Measurements from ENCODE around the gene TSC22D1. TPM values are rescaled to one million over a fixed set of nuclear protein-coding genes. Genes with fewer than 3 reads are reported as not detected.
A peak's percentile ranks its signal among the peaks of the same experiment; 100 is the strongest.
"Not testable (repeated sequence)": the region's sequence is repeated elsewhere in the genome, so short reads cannot be mapped to it uniquely, and the experiment has no call there.

The TSC22D1 gene
- total RNA-seq: 1 to 10 TPM; 4.4 to 5.6 TPM

GRCh38 chr13:44575741-44576350 is at the start of gene TSC22D1:
Gene TSC22D1, minus strand, starts transcription at chr13:44576330. Its CDS starts 256 bp downstream, at chr13:44576074.
- DNase-seq: peak; percentile 74
- intact Hi-C loops (cut with micrococcal nuclease): loop anchor here (2.0 to 5.0 kb wide), 5 partner anchors 91 to 699 kb away; partner anchors contain the start of genes CCDC122 and LACC1
- H3K36me3 Mint-ChIP-seq: peaks cover 3% of the 10 kb centered on the region
- peak within 1 kb of the TSS; percentile 85 for H3K27ac Mint-ChIP-seq
- H3K27me3 Mint-ChIP-seq: peaks cover 2% of the 10 kb centered on the region
- H3K4me1 Mint-ChIP-seq (ENCODE audit: low read depth): peaks cover 43% of the 10 kb centered on the region
- peak within 1 kb of the TSS; percentile 93 for H3K4me3 Mint-ChIP-seq
- ChIA-PET CTCF (interaction anchor here (0.6 kb wide), 1 partner anchor 15 kb away, joined by 3 read pairs; no protein-coding TSS in a partner anchor), POLR2A (no interaction called here)
- H3K9me3 Mint-ChIP-seq: no peaks in the 10 kb centered on the region

- no peaks in the 10 kb centered on the region for H3K36me3 Mint-ChIP-seq
- DNase-seq: no peak
- H3K27ac Mint-ChIP-seq: no peak overlapping the region
- ChIA-PET CTCF (no interaction called here), POLR2A (no interaction called here)
- no peaks in the 10 kb centered on the region for H3K9me3 Mint-ChIP-seq
- no peaks in the 10 kb centered on the region for H3K4me1 Mint-ChIP-seq (ENCODE audit: low read depth)
- intact Hi-C loops (cut with micrococcal nuclease): no loop called here
- H3K4me3 Mint-ChIP-seq: no peak overlapping the region
- H3K27me3 Mint-ChIP-seq: peaks cover 16% of the 10 kb centered on the region
Observed at GRCh38 chr13:44622708-44623107, 46.6 kb upstream of the TSC22D1 start.

GRCh38 chr13:44622261-44622660 is 46.1 kb upstream of the TSC22D1 start:
- H3K4me3 Mint-ChIP-seq: no peak overlapping the region
- intact Hi-C loops (cut with micrococcal nuclease): no loop called here
- no peaks in the 10 kb centered on the region for H3K9me3 Mint-ChIP-seq
- no peaks in the 10 kb centered on the region for H3K4me1 Mint-ChIP-seq (ENCODE audit: low read depth)
- CTCF ChIA-PET: no interaction called here
- H3K27ac Mint-ChIP-seq: no peak overlapping the region
- peaks cover 13% of the 10 kb centered on the region for H3K27me3 Mint-ChIP-seq
- no peaks in the 10 kb centered on the region for H3K36me3 Mint-ChIP-seq
- DNase-seq: no peak
- POLR2A ChIA-PET: no interaction called here

GRCh38 chr13:44620057-44620456 is 43.9 kb upstream of the TSC22D1 start:
- intact Hi-C loops (cut with micrococcal nuclease): no loop called here
- DNase-seq: no peak
- Mint-ChIP-seq H3K4me1 (ENCODE audit: low read depth) (no peaks in the 10 kb centered on the region), H3K36me3 (no peaks in the 10 kb centered on the region), H3K9me3 (no peaks in the 10 kb centered on the region), H3K27ac (no peak overlapping the region), H3K27me3 (peaks cover 6% of the 10 kb centered on the region), H3K4me3 (no peak overlapping the region)
- CTCF ChIA-PET: no interaction called here
- POLR2A ChIA-PET: no interaction called here

GRCh38 chr13:44619651-44620050 is 43.5 kb upstream of the TSC22D1 start:
- POLR2A ChIA-PET: no interaction called here
- H3K9me3 Mint-ChIP-seq: no peaks in the 10 kb centered on the region
- no peak for DNase-seq
- CTCF ChIA-PET: no interaction called here
- no peaks in the 10 kb centered on the region for H3K4me1 Mint-ChIP-seq (ENCODE audit: low read depth)
- intact Hi-C loops (cut with micrococcal nuclease): no loop called here
- peaks cover 6% of the 10 kb centered on the region for H3K27me3 Mint-ChIP-seq
- no peak overlapping the region for H3K4me3 Mint-ChIP-seq
- H3K36me3 Mint-ChIP-seq: no peaks in the 10 kb centered on the region
- H3K27ac Mint-ChIP-seq: no peak overlapping the region

- Mint-ChIP-seq H3K27ac (no peak overlapping the region), H3K4me1 (ENCODE audit: low read depth) (no peaks in the 10 kb centered on the region), H3K4me3 (no peak overlapping the region), H3K9me3 (no peaks in the 10 kb centered on the region), H3K27me3 (peaks cover 4% of the 10 kb centered on the region), H3K36me3 (no peaks in the 10 kb centered on the region)
- no peak for DNase-seq
- POLR2A ChIA-PET: no interaction called here
- intact Hi-C loops (cut with micrococcal nuclease): no loop called here
- CTCF ChIA-PET: no interaction called here
Observed at GRCh38 chr13:44618326-44618725, 42.2 kb upstream of the TSC22D1 start.

GRCh38 chr13:44617648-44618047 is 41.5 kb upstream of the TSC22D1 start:
- Mint-ChIP-seq H3K27ac (no peak overlapping the region), H3K27me3 (peaks cover 4% of the 10 kb centered on the region), H3K9me3 (no peaks in the 10 kb centered on the region), H3K4me3 (no peak overlapping the region), H3K36me3 (no peaks in the 10 kb centered on the region), H3K4me1 (ENCODE audit: low read depth) (no peaks in the 10 kb centered on the region)
- no peak for DNase-seq
- intact Hi-C loops (cut with micrococcal nuclease): no loop called here
- ChIA-PET CTCF (no interaction called here), POLR2A (no interaction called here)

GRCh38 chr13:44609137-44609536 is 33.0 kb upstream of the TSC22D1 start:
- no peak for DNase-seq
- ChIA-PET CTCF (no interaction called here), POLR2A (no interaction called here)
- peaks cover 2% of the 10 kb centered on the region for H3K36me3 Mint-ChIP-seq
- intact Hi-C loops (cut with micrococcal nuclease): no loop called here
- peaks cover 3% of the 10 kb centered on the region for H3K9me3 Mint-ChIP-seq
- H3K4me3 Mint-ChIP-seq: no peak overlapping the region
- H3K4me1 Mint-ChIP-seq (ENCODE audit: low read depth): no peaks in the 10 kb centered on the region
- peaks cover 3% of the 10 kb centered on the region for H3K27me3 Mint-ChIP-seq
- no peak overlapping the region for H3K27ac Mint-ChIP-seq

- DNase-seq: no peak
- ChIA-PET POLR2A (no interaction called here), CTCF (no interaction called here)
- peaks cover under 1% of the 10 kb centered on the region for H3K36me3 Mint-ChIP-seq
- no peaks in the 10 kb centered on the region for H3K4me1 Mint-ChIP-seq (ENCODE audit: low read depth)
- H3K27ac Mint-ChIP-seq: no peak overlapping the region
- no peak overlapping the region for H3K4me3 Mint-ChIP-seq
- peaks cover 2% of the 10 kb centered on the region for H3K27me3 Mint-ChIP-seq
- H3K9me3 Mint-ChIP-seq: peaks cover 3% of the 10 kb centered on the region
- intact Hi-C loops (cut with micrococcal nuclease): no loop called here
Observed at GRCh38 chr13:44605721-44606120, 29.6 kb upstream of the TSC22D1 start.

- ChIA-PET CTCF (no interaction called here), POLR2A (no interaction called here)
- DNase-seq: no peak
- intact Hi-C loops (cut with micrococcal nuclease): no loop called here
- H3K4me3 Mint-ChIP-seq: no peak overlapping the region
- no peaks in the 10 kb centered on the region for H3K27me3 Mint-ChIP-seq
- H3K9me3 Mint-ChIP-seq: no peaks in the 10 kb centered on the region
- no peaks in the 10 kb centered on the region for H3K36me3 Mint-ChIP-seq
- H3K27ac Mint-ChIP-seq: no peak overlapping the region
- no peaks in the 10 kb centered on the region for H3K4me1 Mint-ChIP-seq (ENCODE audit: low read depth)
Observed at GRCh38 chr13:44605275-44605674, 29.1 kb upstream of the TSC22D1 start.

- DNase-seq: no peak
- ChIA-PET CTCF (no interaction called here), POLR2A (no interaction called here)
- H3K27me3 Mint-ChIP-seq: peaks cover 1% of the 10 kb centered on the region
- H3K27ac Mint-ChIP-seq: no peak overlapping the region
- intact Hi-C loops (cut with micrococcal nuclease): no loop called here
- no peaks in the 10 kb centered on the region for H3K4me1 Mint-ChIP-seq (ENCODE audit: low read depth)
- H3K4me3 Mint-ChIP-seq: no peak overlapping the region
- H3K36me3 Mint-ChIP-seq: no peaks in the 10 kb centered on the region
- H3K9me3 Mint-ChIP-seq: no peaks in the 10 kb centered on the region
Observed at GRCh38 chr13:44601586-44601985, 25.5 kb upstream of the TSC22D1 start.

- H3K27me3 Mint-ChIP-seq; intact Hi-C loops (cut with micrococcal nuclease); H3K4me1 Mint-ChIP-seq (ENCODE audit: low read depth); H3K4me3 Mint-ChIP-seq; H3K27ac Mint-ChIP-seq; POLR2A ChIA-PET; H3K36me3 Mint-ChIP-seq; DNase-seq; H3K9me3 Mint-ChIP-seq: not testable (repeated sequence)
- CTCF ChIA-PET: interaction anchor here (0.7 kb wide), 1 partner anchor 12 kb away, joined by 3 read pairs; no protein-coding TSS in a partner anchor
Observed at GRCh38 chr13:44593861-44594592, 17.9 kb upstream of the TSC22D1 start.

GRCh38 chr13:44592216-44592847 is 16.2 kb upstream of the TSC22D1 start:
- intact Hi-C loops (cut with micrococcal nuclease): no loop called here
- Mint-ChIP-seq H3K9me3 (peaks cover 5% of the 10 kb centered on the region), H3K27me3 (peaks cover 8% of the 10 kb centered on the region), H3K4me3 (no peak overlapping the region), H3K36me3 (no peaks in the 10 kb centered on the region), H3K27ac (no peak overlapping the region), H3K4me1 (ENCODE audit: low read depth) (no peaks in the 10 kb centered on the region)
- CTCF ChIA-PET: no interaction called here
- DNase-seq: no peak
- POLR2A ChIA-PET: no interaction called here

Data from activated CD4-positive, alpha-beta memory T cell treated with anti-CD3 and anti-CD28 coated beads for 36 hours (primary cell).